Karpas-422 (cell line): ENCODE results near the gene UBA52. TPM values are rescaled to one million over a fixed set of nuclear protein-coding genes. Genes with fewer than 3 reads are reported as not detected.

Source experiments
- DNase-seq: peaks from one replicate; pipeline ENCODE4 v3.0.0-alpha.2; 2015
- H2AFZ ChIP-seq: fragments of 200-600 bp; sonication (generic); 2 replicates; pipeline ENCODE4 v1.6.1; 2014; ENCODE audit warnings: antibody characterized with exemption, low read length, mixed read lengths
- H3K27ac ChIP-seq: fragments of 200-600 bp; sonication (generic); 2 replicates; pipeline ENCODE4 v1.5.1; 2014; ENCODE audit warnings: mild to moderate bottlenecking, low read length, moderate library complexity
- H3K27me3 ChIP-seq: fragments of 200-600 bp; sonication (generic); 2 replicates; pipeline ENCODE4 v1.6.1; 2014; ENCODE audit warnings: low read length, mixed read lengths
- H3K36me3 ChIP-seq: fragments of 200-600 bp; sonication (generic); 2 replicates; pipeline ENCODE4 v1.6.1; 2014; ENCODE audit warnings: low read length, mixed read lengths; ENCODE audit not compliant: insufficient read depth
- H3K4me1 ChIP-seq: fragments of 200-600 bp; sonication (generic); 2 replicates; pipeline ENCODE4 v1.6.1; 2014; ENCODE audit warnings: mild to moderate bottlenecking, low read length, mixed read lengths
- H3K4me2 ChIP-seq: fragments of 200-600 bp; sonication (generic); 2 replicates; pipeline ENCODE4 v1.6.1; 2014; ENCODE audit warnings: low read length, low read depth, mild to moderate bottlenecking; ENCODE audit not compliant: poor library complexity, severe bottlenecking
- H3K4me3 ChIP-seq: fragments of 200-600 bp; sonication (generic); 2 replicates; pipeline ENCODE4 v1.5.1; 2014; ENCODE audit warnings: mild to moderate bottlenecking, antibody characterized with exemption, low read length, mixed read lengths
- H3K79me2 ChIP-seq: fragments of 200-600 bp; sonication (generic); 2 replicates; pipeline ENCODE4 v1.6.1; 2014; ENCODE audit warnings: mild to moderate bottlenecking, low read length, mixed read lengths
- H3K9ac ChIP-seq: fragments of 200-600 bp; sonication (generic); 2 replicates; pipeline ENCODE4 v1.6.0; 2014; ENCODE audit warnings: low read length
- H3K9me2 ChIP-seq: fragments of 200-600 bp; sonication (generic), shearing (Covaris generic); replicated peaks from 2 replicates; pipeline ENCODE4 v1.6.0; 2014; ENCODE audit warnings: mild to moderate bottlenecking, low read length, moderate library complexity; ENCODE audit not compliant: insufficient read depth
- H3K9me3 ChIP-seq: fragments of 300-700, 200-600 bp; sonication (generic); 2 replicates; pipeline ENCODE4 v1.6.1; 2014; ENCODE audit warnings: low read length, mixed read lengths
- H4K20me1 ChIP-seq: fragments of 200-600 bp; sonication (generic); 2 replicates; pipeline ENCODE4 v1.6.1; 2014; ENCODE audit warnings: mild to moderate bottlenecking, antibody characterized with exemption, low read length, low read depth; ENCODE audit not compliant: insufficient read depth
- total RNA-seq: library from RNA; depleted of rRNA; stranded (reverse); fragments of >200 nt; shearing (Covaris generic); gene quantifications from 2 replicates; pipeline ENCODE4 v1.2.3, GENCODE V29; 2014; ENCODE audit warnings: low replicate concordance

Gene UBA52
- total RNA-seq, 1 experiment from 2014 or later = 1,597 TPM

DNA sequence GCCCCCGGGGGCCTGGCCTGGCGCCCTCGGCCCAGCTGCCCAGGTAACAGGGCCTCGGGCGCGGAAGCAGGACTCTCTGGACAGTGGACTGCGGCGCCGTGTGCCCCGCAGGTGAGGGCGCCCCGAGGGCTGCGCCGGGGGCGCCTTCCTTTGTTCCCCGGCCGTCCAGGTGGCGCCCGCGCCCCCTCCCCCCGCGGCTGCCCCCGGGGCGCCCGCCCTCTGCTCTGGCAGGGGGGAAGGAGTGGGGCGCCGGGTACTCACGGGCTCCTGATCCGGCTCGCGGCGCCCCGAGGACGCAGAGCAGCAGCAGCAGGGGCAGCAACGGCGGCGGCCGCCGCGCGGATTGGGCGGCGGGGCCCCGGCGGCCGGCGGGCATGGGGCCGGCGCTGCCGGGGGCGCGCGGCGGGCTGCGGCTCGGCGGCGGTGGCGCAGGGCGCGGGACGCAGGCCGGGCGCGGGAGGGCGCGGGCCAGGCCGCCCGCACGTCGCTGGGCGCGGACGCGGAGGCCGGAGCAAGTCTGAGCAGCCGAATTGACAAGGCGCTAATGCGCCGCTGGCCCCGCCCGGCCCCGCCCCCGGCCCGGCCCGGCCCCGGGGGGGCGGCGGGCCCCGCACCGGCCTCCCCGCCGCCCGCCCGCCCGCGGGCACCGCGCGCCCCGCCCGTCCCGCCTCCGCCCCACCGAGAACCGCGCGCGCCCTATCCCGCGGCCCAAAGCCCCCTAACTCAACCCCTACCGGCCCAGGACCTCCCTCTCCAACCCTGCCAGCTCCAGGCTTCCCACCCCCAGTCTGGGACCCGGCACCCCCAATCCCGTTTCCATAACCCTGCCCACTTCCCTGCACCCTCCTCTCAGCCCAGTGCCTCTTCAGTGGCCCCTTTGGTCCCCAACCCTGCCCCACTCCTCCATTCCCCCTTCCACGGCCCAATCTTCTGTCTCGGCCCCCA, 34.9 kb downstream of the UBA52 start, which contains the start of gene CRLF1:
Gene CRLF1, minus strand, starts transcription at position 519 of the 945 bp plus-strand sequence. Its CDS starts 143 bp downstream, at position 376.
- Histone ChIP-seq H3K4me1 (peaks cover 4% of the 10 kb centered on the region), H3K36me3 (no peaks in the 10 kb centered on the region), H3K9me2 (no peaks in the 10 kb centered on the region), H3K27ac (no peak within 1 kb of the TSS), H3K4me2 (no peak within 1 kb of the TSS), H3K27me3 (no peaks in the 10 kb centered on the region), H3K9me3 (no peaks in the 10 kb centered on the region), H3K9ac (no peak within 1 kb of the TSS), H2AFZ (no peak within 1 kb of the TSS), H3K79me2 (no peaks in the 10 kb centered on the region), H4K20me1 (0 out of 2 replicates have a peak, but pooled peaks cover 3% of the 10 kb centered on the region), H3K4me3 (no peak within 1 kb of the TSS)
- DNase-seq = no peak

DNA sequence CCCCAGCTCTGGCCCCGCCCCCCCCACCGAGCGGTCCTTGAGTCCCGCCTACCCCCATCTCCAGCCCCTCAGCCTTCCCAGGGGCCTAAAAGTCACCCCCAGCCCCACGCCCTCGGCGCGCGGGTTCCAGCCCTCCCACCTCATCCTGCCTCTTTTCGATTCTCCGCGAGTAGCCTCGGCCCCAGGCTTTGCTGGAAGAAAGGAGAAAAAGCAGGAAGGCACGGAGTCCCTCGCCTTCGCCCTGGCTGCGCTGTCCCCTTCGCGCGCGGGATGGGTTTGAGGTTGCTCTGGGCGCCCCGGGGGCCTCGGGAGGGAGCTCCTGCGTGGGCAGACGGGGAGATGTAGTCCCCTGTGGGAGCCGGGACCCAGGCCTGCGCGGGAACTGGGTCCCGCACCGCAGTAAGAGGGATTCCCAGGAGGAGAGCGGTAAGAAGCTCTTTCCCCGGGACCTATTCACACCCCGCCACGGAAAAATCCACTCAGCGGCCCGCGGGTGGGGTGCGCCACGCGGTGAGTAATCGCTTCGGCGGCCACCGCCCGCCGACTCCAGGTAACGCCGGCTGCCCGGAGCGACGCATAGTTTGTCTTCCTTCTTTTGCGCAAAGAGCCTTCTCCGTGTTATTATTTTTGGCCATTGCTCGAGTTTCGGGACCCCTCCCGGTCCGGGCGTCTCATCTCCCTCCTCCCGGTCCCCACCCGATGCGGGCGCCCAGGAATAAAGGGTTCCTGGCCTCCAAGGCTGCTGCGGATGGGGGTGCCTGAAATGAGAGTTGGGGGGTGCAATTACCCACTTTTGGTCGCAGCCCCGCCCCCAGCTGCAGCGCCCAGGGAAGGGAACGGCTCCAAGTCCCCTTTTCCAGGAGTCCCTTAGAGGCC, 35.8 kb downstream of the UBA52 start:
- Histone ChIP-seq H3K27me3 (no peaks in the 10 kb centered on the region), H3K9ac (no peak overlapping the region), H3K4me1 (peaks cover 13% of the 10 kb centered on the region), H3K9me2 (no peaks in the 10 kb centered on the region), H3K4me2 (no peak overlapping the region), H3K4me3 (no peak overlapping the region), H3K27ac (no peak overlapping the region), H3K36me3 (no peaks in the 10 kb centered on the region), H2AFZ (no peak overlapping the region), H3K79me2 (no peaks in the 10 kb centered on the region), H4K20me1 (0 out of 2 replicates have a peak, but pooled peaks cover 3% of the 10 kb centered on the region), H3K9me3 (no peaks in the 10 kb centered on the region)
- no peak for DNase-seq

DNA sequence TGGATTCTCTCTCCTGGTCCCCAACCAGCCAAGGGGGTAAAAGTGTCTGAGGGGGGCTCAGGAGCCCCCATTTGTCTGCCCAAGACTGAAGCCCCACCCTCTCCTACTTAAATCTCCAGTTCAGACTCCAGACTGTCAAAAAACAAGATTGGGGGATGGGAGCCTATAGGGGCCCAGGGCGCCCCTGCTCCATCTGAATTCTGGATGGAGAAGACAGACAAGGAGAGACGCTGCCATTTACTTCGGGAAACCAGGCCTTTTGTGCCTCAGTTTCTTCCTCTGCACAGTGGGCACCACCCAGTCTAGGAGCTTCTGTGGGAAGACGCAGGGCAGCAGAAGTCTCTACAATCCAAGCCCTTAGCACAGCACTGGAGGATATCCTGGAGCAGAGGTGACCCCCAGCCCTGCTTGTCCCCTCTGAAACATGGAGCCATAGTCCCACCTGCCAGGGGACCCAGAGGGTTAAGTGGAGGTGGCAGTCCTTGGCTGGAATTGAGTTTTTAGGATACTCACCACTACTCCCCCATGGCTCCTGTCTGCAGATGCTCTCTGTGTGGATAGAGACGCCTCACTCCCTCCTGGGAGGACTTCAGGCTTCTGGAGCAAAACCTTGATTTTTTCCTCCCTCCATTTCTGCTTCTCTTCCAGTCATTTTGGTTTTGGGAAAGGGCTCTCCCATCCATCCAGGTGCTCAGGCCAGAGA, 36.6 kb downstream of the UBA52 start:
- no peaks in the 10 kb centered on the region for H3K36me3 ChIP-seq
- H3K4me2 ChIP-seq = no peak overlapping the region
- H3K27ac ChIP-seq = no peak overlapping the region
- H3K9me3 ChIP-seq = no peaks in the 10 kb centered on the region
- no peak overlapping the region for H3K9ac ChIP-seq
- no peaks in the 10 kb centered on the region for H3K79me2 ChIP-seq
- H3K4me3 ChIP-seq = no peak overlapping the region
- H4K20me1 ChIP-seq = 0 out of 2 replicates have a peak, but pooled peaks cover 3% of the 10 kb centered on the region
- H3K27me3 ChIP-seq = no peaks in the 10 kb centered on the region
- DNase-seq = no peak
- H2AFZ ChIP-seq = no peak overlapping the region
- H3K9me2 ChIP-seq = no peaks in the 10 kb centered on the region
- peaks cover 14% of the 10 kb centered on the region for H3K4me1 ChIP-seq

DNA sequence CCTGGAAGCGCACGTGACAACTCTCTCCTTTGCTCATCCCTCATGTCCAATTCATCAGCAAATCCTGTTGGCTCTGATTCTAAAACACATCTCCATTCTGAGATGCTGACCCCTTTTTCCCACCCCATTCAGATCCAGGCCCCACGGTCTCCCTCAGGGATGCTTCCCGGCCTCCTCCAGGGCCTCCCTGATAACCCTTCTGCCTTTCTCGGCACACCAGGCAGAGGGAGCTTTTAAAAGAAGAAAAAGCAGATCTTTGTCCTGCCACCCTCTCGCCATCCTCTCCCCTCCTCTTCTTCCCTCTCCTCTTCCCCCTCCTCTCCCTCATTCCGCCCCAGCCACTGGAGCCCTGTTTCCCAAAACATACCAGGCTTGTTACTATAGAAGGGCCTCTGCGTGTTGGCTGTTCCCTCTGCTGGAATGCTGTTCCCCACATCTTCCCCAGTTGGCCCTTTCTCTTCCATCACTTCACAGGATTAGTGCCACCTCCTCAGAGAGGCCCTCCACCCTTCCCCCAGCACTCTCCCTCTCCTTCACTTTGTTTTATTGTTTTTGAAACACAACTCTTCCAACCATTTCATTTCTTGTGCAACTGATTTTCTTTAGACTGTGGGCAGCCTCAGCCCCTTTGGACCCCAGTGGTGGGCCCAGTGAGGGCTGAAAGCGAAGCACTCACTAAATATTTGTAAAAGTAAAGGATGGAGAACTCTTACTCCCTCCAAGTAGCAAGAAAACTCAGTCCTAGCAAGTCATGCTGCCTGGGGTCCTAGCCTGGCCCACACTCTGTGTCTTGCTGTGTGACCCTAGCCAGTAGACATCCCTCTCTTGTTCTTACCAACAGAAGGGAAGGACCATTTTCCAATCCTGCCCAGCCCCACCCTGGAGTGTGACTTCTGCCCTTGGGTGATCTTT, 37.4 kb downstream of the UBA52 start:
- H4K20me1 ChIP-seq = 0 out of 2 replicates have a peak, but pooled peaks cover 3% of the 10 kb centered on the region

DNA sequence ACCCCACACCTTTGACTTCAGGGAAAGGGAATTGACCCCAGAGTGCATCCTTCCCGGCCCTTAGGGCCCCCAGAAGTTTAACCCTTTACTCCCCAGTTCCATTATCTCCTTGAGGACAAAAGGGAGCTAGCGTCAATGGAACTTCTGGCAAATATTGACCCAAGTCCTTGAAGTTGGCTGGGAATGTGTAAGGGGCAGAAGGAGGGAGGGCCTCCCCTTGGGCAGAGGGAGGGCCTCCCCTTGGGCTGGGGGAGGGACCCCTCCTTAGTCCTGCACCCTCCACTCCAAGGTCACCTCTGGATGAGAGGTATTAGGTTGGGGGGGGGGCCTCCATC, 38.0 kb downstream of the UBA52 start:
- 0 out of 2 replicates have a peak, but pooled peaks cover 3% of the 10 kb centered on the region for H4K20me1 ChIP-seq
- peaks cover 14% of the 10 kb centered on the region for H3K4me1 ChIP-seq
- DNase-seq = no peak
- no peaks in the 10 kb centered on the region for H3K9me3 ChIP-seq
- no peaks in the 10 kb centered on the region for H3K79me2 ChIP-seq
- no peak overlapping the region for H3K4me2 ChIP-seq
- H3K36me3 ChIP-seq = no peaks in the 10 kb centered on the region
- no peak overlapping the region for H3K27ac ChIP-seq
- no peak overlapping the region for H2AFZ ChIP-seq
- H3K9ac ChIP-seq = no peak overlapping the region
- H3K9me2 ChIP-seq = no peaks in the 10 kb centered on the region
- no peaks in the 10 kb centered on the region for H3K27me3 ChIP-seq
- H3K4me3 ChIP-seq = no peak overlapping the region

More for the DNA sequence above, 37.4 kb downstream of the UBA52 start:
- H3K9ac ChIP-seq = no peak overlapping the region
- H3K27ac ChIP-seq = no peak overlapping the region
- H3K4me2 ChIP-seq = no peak overlapping the region
- no peaks in the 10 kb centered on the region for H3K9me2 ChIP-seq
- peaks cover 14% of the 10 kb centered on the region for H3K4me1 ChIP-seq
- no peak overlapping the region for H3K4me3 ChIP-seq
- no peaks in the 10 kb centered on the region for H3K79me2 ChIP-seq
- H3K9me3 ChIP-seq = no peaks in the 10 kb centered on the region
- no peaks in the 10 kb centered on the region for H3K36me3 ChIP-seq
- no peaks in the 10 kb centered on the region for H3K27me3 ChIP-seq
- DNase-seq = no peak
- no peak overlapping the region for H2AFZ ChIP-seq

DNA sequence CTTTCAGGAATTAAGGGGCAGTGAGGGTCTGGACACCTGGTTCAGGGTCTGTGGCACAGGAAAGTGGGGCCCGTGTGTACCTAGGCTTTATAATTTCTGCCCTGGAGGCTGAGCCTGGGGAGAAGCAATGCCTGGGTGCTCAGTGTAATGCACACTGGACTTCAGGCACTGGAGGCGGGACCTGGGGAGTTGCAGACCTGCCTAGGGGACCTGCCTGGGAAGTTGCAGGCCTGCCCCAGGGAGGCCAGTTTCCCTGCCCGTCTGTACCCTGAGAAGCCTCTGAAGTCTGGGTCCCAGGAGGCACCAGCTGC, 38.5 kb downstream of the UBA52 start:
- no peak overlapping the region for H3K4me3 ChIP-seq
- no peaks in the 10 kb centered on the region for H3K36me3 ChIP-seq
- H3K9me3 ChIP-seq = no peaks in the 10 kb centered on the region
- no peaks in the 10 kb centered on the region for H3K27me3 ChIP-seq
- no peak overlapping the region for H3K4me2 ChIP-seq
- DNase-seq = no peak
- H3K27ac ChIP-seq = no peak overlapping the region
- no peaks in the 10 kb centered on the region for H3K79me2 ChIP-seq
- peaks cover 14% of the 10 kb centered on the region for H3K4me1 ChIP-seq
- H3K9ac ChIP-seq = no peak overlapping the region
- H2AFZ ChIP-seq = no peak overlapping the region
- no peaks in the 10 kb centered on the region for H3K9me2 ChIP-seq
- 0 out of 2 replicates have a peak, but pooled peaks cover 3% of the 10 kb centered on the region for H4K20me1 ChIP-seq

DNA sequence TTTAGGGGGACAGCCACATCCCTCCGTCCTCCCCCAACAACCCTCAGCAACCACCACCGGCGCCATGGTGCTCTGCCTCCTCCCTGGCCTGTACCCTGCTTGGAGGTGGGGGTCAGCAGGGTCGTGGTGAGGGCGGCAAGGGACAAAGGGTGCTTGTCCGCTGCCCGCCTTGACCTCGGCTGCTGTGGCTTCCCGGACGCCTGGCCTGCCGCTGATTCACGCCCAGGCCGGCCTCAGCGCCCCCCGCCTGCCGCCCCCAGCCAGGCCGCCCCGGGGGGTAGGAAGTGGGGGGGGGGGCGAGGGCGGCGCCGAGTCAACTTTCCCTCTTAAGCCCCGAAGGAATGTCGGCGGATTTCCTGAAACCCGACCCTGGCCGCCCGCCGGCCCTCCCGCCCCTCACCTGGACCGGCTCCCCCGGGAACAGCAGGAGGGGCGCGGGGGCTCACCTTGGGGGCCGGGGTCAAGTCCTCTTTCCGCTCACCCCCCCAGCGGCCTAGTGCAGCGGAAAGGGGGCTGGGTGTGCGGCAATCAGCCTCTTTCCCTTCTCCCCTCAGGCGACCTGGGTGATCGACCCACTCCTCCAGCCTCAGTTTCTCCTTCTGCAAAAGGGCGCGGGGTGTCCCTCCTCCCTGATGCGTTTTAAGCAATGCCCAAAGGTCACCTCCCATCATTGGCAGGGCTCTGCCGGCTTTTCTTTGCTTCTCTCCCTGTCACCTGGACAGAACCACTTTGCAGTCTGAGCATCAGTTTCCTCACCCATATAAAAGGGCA, 39.1 kb downstream of the UBA52 start:
- H3K79me2 ChIP-seq = no peaks in the 10 kb centered on the region
- H4K20me1 ChIP-seq = 0 out of 2 replicates have a peak, but pooled peaks cover 3% of the 10 kb centered on the region
- no peak for DNase-seq
- no peak overlapping the region for H3K4me3 ChIP-seq
- H3K9me3 ChIP-seq = no peaks in the 10 kb centered on the region
- no peak overlapping the region for H3K4me2 ChIP-seq
- H3K9me2 ChIP-seq = no peaks in the 10 kb centered on the region
- no peak overlapping the region for H3K27ac ChIP-seq
- no peak overlapping the region for H2AFZ ChIP-seq
- H3K27me3 ChIP-seq = no peaks in the 10 kb centered on the region
- H3K36me3 ChIP-seq = no peaks in the 10 kb centered on the region
- no peak overlapping the region for H3K9ac ChIP-seq
- H3K4me1 ChIP-seq = peaks cover 14% of the 10 kb centered on the region
